Endothelial cell of umbilical vein (primary cell): ENCODE measurements around the gene INPP5A. TPM values are rescaled to one million over a fixed set of nuclear protein-coding genes. Genes with fewer than 3 reads are reported as not detected.

Experiments
- BruUV-seq: library from RNA; stranded (reverse); fragments of 400-500 nt; replicated peaks from 2 replicates; lab custom pipeline; 2021; lab: Mats Ljungman, UMichigan
- CTCF ChIA-PET: fragments of 300-600, 350-600 bp; sonication (Branson Sonifier 250); formaldehyde crosslinking; loops from one replicate; lab custom pipeline; 2021; ENCODE audit warnings: antibody characterized with exemption, inconsistent platforms; lab: Charles Lee
- POLR2A ChIA-PET: fragments of 300-600, 350-600 bp; sonication (Branson Sonifier 250); formaldehyde crosslinking; loops from one replicate; lab custom pipeline; 2021; ENCODE audit warnings: antibody characterized with exemption, inconsistent platforms; lab: Charles Lee
- DNase-seq: peaks from one replicate; pipeline ENCODE4 v3.0.0-alpha.2; 2011; ENCODE audit warnings: low read depth, low spot score
- FAIRE-seq: peaks from 2 replicates; lab custom pipeline; 2011; peaks lifted over from hg19 to GRCh38; lab: Jason Lieb, UNC
- H2AFZ ChIP-seq: 2 replicates; pipeline ENCODE4 v1.6.0; 2012; ENCODE audit warnings: low read depth, low read length, control low read depth, inconsistent platforms
- H3K27ac ChIP-seq: 2 replicates; pipeline ENCODE4 v1.5.1; 2011; ENCODE audit warnings: low read depth, mild to moderate bottlenecking, control low read depth, low read length, moderate library complexity; ENCODE audit not compliant: insufficient read depth
- H3K27me3 ChIP-seq, 2 experiments: 2 replicates each; pipeline versions ENCODE4 v1.6.0 to v1.6.1; 2011; ENCODE audit warnings: low read length in 2 of 2, mixed read lengths in 1 of 2; ENCODE audit not compliant: control insufficient read depth in 2 of 2, insufficient read depth in 2 of 2
- H3K36me3 ChIP-seq, 2 experiments: 2 replicates in 1 of 2; 3 replicates in 1 of 2; pipeline ENCODE4 v1.5.1; 2011; ENCODE audit warnings: low read length in 2 of 2, mild to moderate bottlenecking in 1 of 2, moderate library complexity in 1 of 2; ENCODE audit not compliant: control insufficient read depth in 2 of 2, insufficient read depth in 2 of 2; ENCODE audit errors: extremely low read depth in 1 of 2
- H3K4me1 ChIP-seq: 3 replicates; pipeline ENCODE4 v1.5.1; 2011; ENCODE audit warnings: mild to moderate bottlenecking, low read length; ENCODE audit not compliant: control insufficient read depth, insufficient read depth; ENCODE audit errors: extremely low read depth
- H3K4me2 ChIP-seq: 2 replicates; pipeline ENCODE4 v1.6.1; 2011; ENCODE audit warnings: low read length, control low read depth, mixed read lengths; ENCODE audit not compliant: insufficient read depth
- H3K4me3 ChIP-seq, 3 experiments: fragments of 200-600 bp in 1 of 3; sonication (generic), shearing (Covaris generic) in 1 of 3; replicated peaks in 1 of 3; 2 replicates each; pipeline ENCODE4 v1.5.1; 2011 to 2016; ENCODE audit warnings: control low read depth in 3 of 3, low read length in 3 of 3, mild to moderate bottlenecking in 2 of 3, inconsistent platforms in 1 of 3, low read depth in 1 of 3, moderate library complexity in 1 of 3; ENCODE audit not compliant: insufficient read depth in 1 of 3
- H3K79me2 ChIP-seq: 2 replicates; pipeline ENCODE4 v1.6.0; 2012; ENCODE audit warnings: low read length, inconsistent platforms; ENCODE audit not compliant: control insufficient read depth, insufficient read depth
- H3K9ac ChIP-seq: replicated peaks from 2 replicates; pipeline ENCODE3; 2011; ENCODE audit warnings: low read length, control low read depth; ENCODE audit not compliant: insufficient read depth; ENCODE audit errors: extremely low read depth
- H3K9me1 ChIP-seq: replicated peaks from 3 replicates; pipeline ENCODE4 v1.6.0; 2011; ENCODE audit warnings: mild to moderate bottlenecking, low read length; ENCODE audit not compliant: control insufficient read depth, insufficient read depth; ENCODE audit errors: extremely low read depth
- H3K9me3 ChIP-seq: replicated peaks from 2 replicates; pipeline ENCODE4 v1.5.1; 2012; ENCODE audit warnings: low read length, inconsistent platforms; ENCODE audit not compliant: control insufficient read depth, insufficient read depth
- H4K20me1 ChIP-seq: replicated peaks from 2 replicates; pipeline ENCODE3; 2011; ENCODE audit warnings: mild to moderate bottlenecking, low read length; ENCODE audit not compliant: control insufficient read depth, insufficient read depth; ENCODE audit errors: extremely low read depth
- EZH2 ChIP-seq: IDR thresholded peaks from 2 replicates; pipeline ENCODE4 v1.6.1; 2012; ENCODE audit warnings: borderline replicate concordance, low read depth, mild to moderate bottlenecking, moderate library complexity, low read length, inconsistent platforms; ENCODE audit not compliant: severe bottlenecking
- FOS ChIP-seq: IDR thresholded peaks from 2 replicates; pipeline ENCODE4 v1.6.1; 2011; ENCODE audit warnings: mild to moderate bottlenecking, low read length, moderate library complexity, borderline replicate concordance; ENCODE audit not compliant: insufficient read depth
- GATA2 ChIP-seq: IDR thresholded peaks from 2 replicates; pipeline ENCODE4 v1.7.0; 2011; ENCODE audit warnings: low read depth, mild to moderate bottlenecking, moderate library complexity, mixed read lengths, low read length; ENCODE audit not compliant: insufficient read length, insufficient read depth
- JUN ChIP-seq: IDR thresholded peaks from 2 replicates; pipeline ENCODE4 v1.6.1; 2011; ENCODE audit warnings: borderline replicate concordance, low read depth; ENCODE audit not compliant: insufficient read length, insufficient read depth
- MAX ChIP-seq: IDR thresholded peaks from 2 replicates; pipeline ENCODE4 v1.6.1; 2011; ENCODE audit not compliant: insufficient read depth, insufficient read length
- MYC ChIP-seq: IDR thresholded peaks from one replicate; pipeline ENCODE4 v1.6.1; 2011; ENCODE audit warnings: mild to moderate bottlenecking, low read depth, low read length
- POLR2A ChIP-seq: IDR thresholded peaks from 2 replicates; pipeline ENCODE4 v1.6.1; 2012; ENCODE audit warnings: low read depth, mild to moderate bottlenecking, control low read depth, low read length
- POLR2AphosphoS5 ChIP-seq: IDR thresholded peaks from 2 replicates; pipeline ENCODE4 v1.6.1; 2012; ENCODE audit warnings: low read depth, mild to moderate bottlenecking, control low read depth, low read length, moderate library complexity; ENCODE audit not compliant: insufficient read depth
- dilution Hi-C: fragments of 300-500 bp; cut with MboI; formaldehyde crosslinking; loops from one replicate; pipeline ENCODE4 v1.15.0; 2019; ENCODE audit warnings: low sequenced_read_pairs; ENCODE audit not compliant: extremely low pct_ligation_motif_present
- intact Hi-C: fragments of 100-400 bp; cut with micrococcal nuclease; formaldehyde crosslinking; loops from one replicate; pipeline ENCODE4 v1.10.0; 2022
- polyA plus RNA-seq, 4 experiments: library from polyadenylated mRNA; depleted of rRNA in 3 of 4; stranded (reverse) in 3 of 4; unstranded in 1 of 4; fragments of >200 nt; gene quantifications; 2 replicates each; pipeline versions ENCODE4 v1.2.1 to v1.2.3, GENCODE V29; 2011 to 2012; ENCODE audit warnings: missing spikeins in 1 of 4
- total RNA-seq: library from RNA; stranded (reverse); gene quantifications from 2 replicates; pipeline ENCODE4 v1.2.3, GENCODE V29; 2021
- TF ChIP-seq, protein P1 (sequence below), 2 donors: IDR thresholded peaks; 1 replicate in 1 of 2; 2 replicates in 1 of 2; pipeline ENCODE4 v1.5.1; 2011; ENCODE audit warnings: low read length in 2 of 2, mild to moderate bottlenecking in 2 of 2, moderate library complexity in 2 of 2, control low read depth in 1 of 2, inconsistent platforms in 1 of 2, low read depth in 1 of 2; ENCODE audit not compliant: insufficient read depth in 1 of 2; ENCODE audit errors: extremely low read depth in 1 of 2

The INPP5A gene
- total and polyA plus RNA-seq, 2 donors (not counting 3 experiments of a cell fraction or from before 2014, with no cell fraction given), result 22.9 to 33.2 TPM

DNA sequence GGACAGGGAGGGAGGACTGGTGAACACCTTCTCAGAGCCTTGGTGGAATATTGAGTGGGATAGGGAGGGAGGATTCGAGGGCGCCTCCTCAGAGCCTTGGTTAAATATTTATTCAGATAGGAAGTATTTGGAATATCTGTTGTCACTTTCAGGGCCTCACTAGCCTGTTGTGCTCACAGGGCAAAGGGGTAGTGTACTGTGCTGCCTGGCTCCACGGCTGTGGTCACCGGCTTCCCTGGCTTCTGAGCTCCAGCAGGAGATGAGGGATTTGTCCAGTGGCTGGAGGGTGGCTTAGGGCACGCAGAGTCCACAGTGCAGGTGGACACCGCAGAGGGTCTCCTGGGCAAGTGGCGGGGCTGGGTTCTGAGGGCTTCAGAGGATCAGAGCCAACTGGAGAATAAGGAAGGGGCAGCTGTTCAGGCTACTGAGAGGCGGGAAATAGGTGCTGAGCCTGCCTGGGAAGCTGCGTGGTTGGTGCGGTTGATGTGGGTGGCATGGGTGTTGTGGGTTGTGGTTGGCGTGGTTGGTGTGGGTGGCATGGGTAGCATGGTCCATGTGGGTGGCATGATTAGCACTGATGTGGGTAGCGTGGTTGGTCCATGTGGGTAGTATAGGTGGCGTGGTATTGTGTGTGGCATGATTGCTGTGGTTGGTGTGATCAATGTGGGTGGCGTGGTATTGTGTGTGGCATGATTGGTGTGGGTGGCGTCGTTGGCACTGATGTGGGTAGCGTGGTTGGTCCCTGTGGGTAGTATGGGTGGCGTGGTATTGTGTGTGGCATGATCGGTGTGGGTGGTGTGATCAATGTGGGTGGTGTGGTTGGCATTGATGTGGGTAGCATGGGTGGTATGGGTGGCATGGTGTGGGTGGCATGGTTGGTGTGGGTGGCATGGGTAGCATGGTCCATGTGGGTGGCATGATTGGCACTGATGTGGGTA lies 16.7 kb downstream of the INPP5A start:
- peaks cover 7% of the 10 kb centered on the region for H3K79me2 ChIP-seq
- no peak overlapping the region for H3K9ac ChIP-seq
- H3K27me3 ChIP-seq, result no peaks in the 10 kb centered on the region
- H2AFZ ChIP-seq, result no peak overlapping the region
- intact Hi-C loops (loop anchor here (2.0 kb wide), 1 partner anchor 18 kb away; no protein-coding TSS in a partner anchor), dilution Hi-C loops (no loop called here)
- ChIA-PET POLR2A (no interaction called here), CTCF (interaction anchor here (1.1 kb wide), 1 partner anchor 13 kb away, joined by 3 read pairs; no protein-coding TSS in a partner anchor)
- no peak for TF ChIP-seq JUN
- no peak for TF ChIP-seq FOS
- no peak for TF ChIP-seq POLR2A
- TF ChIP-seq MYC, result no peak
- TF ChIP-seq EZH2, result no peak
- no peak for TF ChIP-seq GATA2
- TF ChIP-seq MAX, result no peak
- no peak for TF ChIP-seq POLR2AphosphoS5
- TF ChIP-seq, protein P1, sequence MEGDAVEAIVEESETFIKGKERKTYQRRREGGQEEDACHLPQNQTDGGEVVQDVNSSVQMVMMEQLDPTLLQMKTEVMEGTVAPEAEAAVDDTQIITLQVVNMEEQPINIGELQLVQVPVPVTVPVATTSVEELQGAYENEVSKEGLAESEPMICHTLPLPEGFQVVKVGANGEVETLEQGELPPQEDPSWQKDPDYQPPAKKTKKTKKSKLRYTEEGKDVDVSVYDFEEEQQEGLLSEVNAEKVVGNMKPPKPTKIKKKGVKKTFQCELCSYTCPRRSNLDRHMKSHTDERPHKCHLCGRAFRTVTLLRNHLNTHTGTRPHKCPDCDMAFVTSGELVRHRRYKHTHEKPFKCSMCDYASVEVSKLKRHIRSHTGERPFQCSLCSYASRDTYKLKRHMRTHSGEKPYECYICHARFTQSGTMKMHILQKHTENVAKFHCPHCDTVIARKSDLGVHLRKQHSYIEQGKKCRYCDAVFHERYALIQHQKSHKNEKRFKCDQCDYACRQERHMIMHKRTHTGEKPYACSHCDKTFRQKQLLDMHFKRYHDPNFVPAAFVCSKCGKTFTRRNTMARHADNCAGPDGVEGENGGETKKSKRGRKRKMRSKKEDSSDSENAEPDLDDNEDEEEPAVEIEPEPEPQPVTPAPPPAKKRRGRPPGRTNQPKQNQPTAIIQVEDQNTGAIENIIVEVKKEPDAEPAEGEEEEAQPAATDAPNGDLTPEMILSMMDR (IDR thresholded peaks at IDR 0.05; ENCODE audit: extremely low read depth in 1 of 2, insufficient read depth in 1 of 2, low read depth in 1 of 2, low read length in 2 of 2), result no peak
- no peaks in the 10 kb centered on the region for H3K9me1 ChIP-seq
- BruUV-seq, result no TSS peak
- no peaks in the 10 kb centered on the region for H3K4me1 ChIP-seq
- no peak overlapping the region for H3K27ac ChIP-seq
- no peaks in the 10 kb centered on the region for H3K9me3 ChIP-seq
- H3K4me2 ChIP-seq, result no peak overlapping the region
- no peaks in the 10 kb centered on the region for H3K36me3 ChIP-seq
- no peak overlapping the region for H3K4me3 ChIP-seq
- DNase-seq (no peak), FAIRE-seq (no peak)
- no peaks in the 10 kb centered on the region for H4K20me1 ChIP-seq
